Mucosa of descending colon (tissue), 3 donors: ENCODE data around the gene GOSR1. TPM values are rescaled to one million over a fixed set of nuclear protein-coding genes. Genes with fewer than 3 reads are reported as not detected.
"Not testable (repeated sequence)": the region's sequence is repeated elsewhere in the genome, so short reads cannot be mapped to it uniquely, and the experiment has no call there.

Source experiments
- ATAC-seq: fragments of 200-7000 bp; cut with Tn5 transposase; one replicate; pipeline ENCODE4 v1.9.1; 2020; ENCODE audit warnings: mild to moderate bottlenecking, moderate library complexity
- DNase-seq, 3 donors: peaks; one replicate each; pipeline ENCODE4 v3.0.0-alpha.2; 2020
- H3K36me3 ChIP-seq: fragments of 200-600 bp; one replicate; pipeline ENCODE4 v1.8.0; 2021; ENCODE audit warnings: low read depth, mild to moderate bottlenecking
- H3K4me1 ChIP-seq: fragments of 200-600 bp; one replicate; pipeline ENCODE4 v1.8.0; 2021; ENCODE audit warnings: low read depth, mild to moderate bottlenecking
- H3K4me3 ChIP-seq: fragments of 200-600 bp; one replicate; pipeline ENCODE4 v1.8.0; 2021; ENCODE audit warnings: mild to moderate bottlenecking
- H3K9me3 ChIP-seq: fragments of 200-600 bp; one replicate; pipeline ENCODE4 v1.8.0; 2021; ENCODE audit warnings: mild to moderate bottlenecking
- intact Hi-C, 2 donors: fragments of 100-400 bp; cut with DNase I in 1 of 2; cut with micrococcal nuclease in 1 of 2; formaldehyde crosslinking; loops; one replicate each; pipeline versions ENCODE4 v1.11.0 to v1.11.1; 2022; cut with DNase I, micrococcal nuclease
- total RNA-seq, 3 donors: library from RNA; stranded (reverse); fragmentation: NEBNext Ultra II Directional in 2 of 3; extraction: Animal tissue kit (Norgen Biotek cat#: 25700) in 2 of 3; gene quantifications; one replicate each; pipeline versions ENCODE4 v1.2.1 to v1.2.4, GENCODE V29; 2021 to 2023
- TF ChIP-seq, protein P1 (sequence below): fragments of 200-600 bp; IDR thresholded peaks from one replicate; pipeline ENCODE4 v1.8.0; 2022; ENCODE audit warnings: antibody characterized with exemption, mild to moderate bottlenecking
- donor health status: DM: no; HTN: no; CAD: no; lungs with moderate emphysema.
- donor health status: DM: no; HTN: no; CAD: no.
- donor health status: DM: no; HTN: yes; CAD: no.

Gene GOSR1
- total RNA-seq, 3 donors from 2014 or later: 52.6 to 55.7 (median 53.1) TPM

DNA sequence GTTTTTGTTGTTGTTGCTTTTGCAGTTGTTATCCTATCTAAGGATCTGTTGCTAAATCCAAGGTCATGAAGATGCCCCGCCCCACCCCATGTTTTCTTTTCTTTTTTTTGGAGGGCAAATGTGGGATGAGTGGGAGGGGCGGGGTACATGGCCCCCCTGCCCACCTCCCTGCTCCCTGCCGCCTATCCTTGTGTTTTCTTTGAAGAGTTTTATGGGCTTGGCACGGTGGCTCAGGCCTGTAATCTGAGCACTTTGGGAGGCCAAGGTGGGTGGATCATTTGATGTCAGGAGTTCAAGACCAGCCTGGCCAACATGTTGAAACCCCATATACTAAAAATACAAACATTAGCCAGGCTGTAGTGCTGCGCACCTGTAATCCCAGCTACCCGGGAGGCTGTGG is 18.8 kb upstream of the GOSR1 start:
- intact Hi-C loops: no loop called here
- ATAC-seq (no peak), DNase-seq (no peak)
- H3K9me3 ChIP-seq: no peaks in the 10 kb centered on the region
- no peak overlapping the region for H3K4me3 ChIP-seq
- H3K36me3 ChIP-seq: no peaks in the 10 kb centered on the region
- TF ChIP-seq, protein P1, sequence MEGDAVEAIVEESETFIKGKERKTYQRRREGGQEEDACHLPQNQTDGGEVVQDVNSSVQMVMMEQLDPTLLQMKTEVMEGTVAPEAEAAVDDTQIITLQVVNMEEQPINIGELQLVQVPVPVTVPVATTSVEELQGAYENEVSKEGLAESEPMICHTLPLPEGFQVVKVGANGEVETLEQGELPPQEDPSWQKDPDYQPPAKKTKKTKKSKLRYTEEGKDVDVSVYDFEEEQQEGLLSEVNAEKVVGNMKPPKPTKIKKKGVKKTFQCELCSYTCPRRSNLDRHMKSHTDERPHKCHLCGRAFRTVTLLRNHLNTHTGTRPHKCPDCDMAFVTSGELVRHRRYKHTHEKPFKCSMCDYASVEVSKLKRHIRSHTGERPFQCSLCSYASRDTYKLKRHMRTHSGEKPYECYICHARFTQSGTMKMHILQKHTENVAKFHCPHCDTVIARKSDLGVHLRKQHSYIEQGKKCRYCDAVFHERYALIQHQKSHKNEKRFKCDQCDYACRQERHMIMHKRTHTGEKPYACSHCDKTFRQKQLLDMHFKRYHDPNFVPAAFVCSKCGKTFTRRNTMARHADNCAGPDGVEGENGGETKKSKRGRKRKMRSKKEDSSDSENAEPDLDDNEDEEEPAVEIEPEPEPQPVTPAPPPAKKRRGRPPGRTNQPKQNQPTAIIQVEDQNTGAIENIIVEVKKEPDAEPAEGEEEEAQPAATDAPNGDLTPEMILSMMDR: no peak
- no peaks in the 10 kb centered on the region for H3K4me1 ChIP-seq

DNA sequence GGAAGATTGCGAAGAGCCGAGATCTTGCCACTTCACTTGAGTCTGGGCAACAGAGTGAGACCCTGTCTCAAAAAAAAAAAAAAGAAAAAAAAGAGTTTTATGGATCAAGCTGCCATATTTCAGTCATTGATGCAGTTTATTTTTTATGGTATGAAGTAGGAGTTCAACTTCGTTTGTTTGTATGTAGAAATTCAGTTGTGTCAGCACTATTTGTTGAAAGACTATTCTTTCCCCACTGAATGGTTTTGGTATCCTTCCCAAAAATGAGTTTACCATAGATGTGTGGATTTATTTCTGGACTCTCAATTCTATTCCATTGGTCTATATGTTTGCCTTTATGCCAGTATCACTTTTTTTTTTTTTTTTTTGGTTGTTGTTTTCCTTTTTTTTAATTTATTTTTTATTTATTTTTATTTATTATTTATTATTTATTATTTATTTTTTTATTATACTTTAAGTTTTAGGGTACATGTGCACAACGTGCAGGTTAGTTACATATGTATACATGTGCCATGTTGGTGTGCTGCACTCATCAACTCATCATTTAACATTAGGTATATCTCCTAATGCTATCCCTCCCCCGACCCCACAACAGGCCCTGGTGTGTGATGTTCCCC is 18.3 kb upstream of the GOSR1 start:
- DNase-seq, intact Hi-C loops: not testable (repeated sequence)

GRCh38 chr17:30468465-30468864 is 8.7 kb upstream of the GOSR1 start:
- ATAC-seq (no peak), DNase-seq (no peak)
- Histone ChIP-seq H3K4me1 (no peaks in the 10 kb centered on the region), H3K9me3 (no peaks in the 10 kb centered on the region), H3K36me3 (no peaks in the 10 kb centered on the region), H3K4me3 (no peak overlapping the region)
- intact Hi-C loops: no loop called here
- TF ChIP-seq, protein P1: no peak

More for the DNA sequence above, 18.3 kb upstream of the GOSR1 start:
- not testable (repeated sequence) for H3K36me3 ChIP-seq, H3K4me3 ChIP-seq, ATAC-seq, H3K4me1 ChIP-seq, H3K9me3 ChIP-seq

- intact Hi-C loops: no loop called here
- DNase-seq (no peak), ATAC-seq (no peak)
- TF ChIP-seq, protein P1: no peak
- H3K9me3 ChIP-seq: no peaks in the 10 kb centered on the region
- H3K4me3 ChIP-seq: no peak overlapping the region
- H3K36me3 ChIP-seq: no peaks in the 10 kb centered on the region
- peaks cover 3% of the 10 kb centered on the region for H3K4me1 ChIP-seq
These were observed 4.8 kb upstream of the GOSR1 start for GRCh38 chr17:30472238-30472890.

GRCh38 chr17:30475206-30475605 is 2.0 kb upstream of the GOSR1 start:
- TF ChIP-seq, protein P1: no peak
- intact Hi-C loops: no loop called here
- Histone ChIP-seq H3K4me1 (peaks cover 13% of the 10 kb centered on the region), H3K4me3 (no peak overlapping the region), H3K36me3 (no peaks in the 10 kb centered on the region), H3K9me3 (no peaks in the 10 kb centered on the region)
- DNase-seq: no peak
- no peak for ATAC-seq

- TF ChIP-seq, protein P1: no peak
- ATAC-seq: peak; percentile 10
- intact Hi-C loops: no loop called here
These were observed 504 bp upstream of the GOSR1 start for GRCh38 chr17:30476726-30477082.

More at GRCh38 chr17:30476726-30477082, 504 bp upstream of the GOSR1 start:
- H3K4me3 ChIP-seq: no peak overlapping the region
- peak in 1 of 3 donors; percentile 4 for DNase-seq
- peaks cover 13% of the 10 kb centered on the region for H3K4me1 ChIP-seq
- H3K36me3 ChIP-seq: no peaks in the 10 kb centered on the region
- H3K9me3 ChIP-seq: no peaks in the 10 kb centered on the region
